Measurements from ENCODE around the gene BRSK1.
A peak's percentile ranks its signal among the peaks of the same experiment; 100 is the strongest.

Gene BRSK1

GRCh38 chr19:55347442-55348009 lies 63.7 kb downstream of the BRSK1 start:
- in situ Hi-C loops (cut with HindIII; ENCODE audit: low sequenced_read_pairs): no loop called here
- no peak for TF ChIP-seq CTCF (IDR thresholded peaks at IDR 0.05; ENCODE audit: low read depth, low read length, missing control alignments)
- no peak overlapping the region for H3K4me3 ChIP-seq (ENCODE audit: low read depth, low read length)
- no peak for DNase-seq (ENCODE audit: low read depth)

DNA sequence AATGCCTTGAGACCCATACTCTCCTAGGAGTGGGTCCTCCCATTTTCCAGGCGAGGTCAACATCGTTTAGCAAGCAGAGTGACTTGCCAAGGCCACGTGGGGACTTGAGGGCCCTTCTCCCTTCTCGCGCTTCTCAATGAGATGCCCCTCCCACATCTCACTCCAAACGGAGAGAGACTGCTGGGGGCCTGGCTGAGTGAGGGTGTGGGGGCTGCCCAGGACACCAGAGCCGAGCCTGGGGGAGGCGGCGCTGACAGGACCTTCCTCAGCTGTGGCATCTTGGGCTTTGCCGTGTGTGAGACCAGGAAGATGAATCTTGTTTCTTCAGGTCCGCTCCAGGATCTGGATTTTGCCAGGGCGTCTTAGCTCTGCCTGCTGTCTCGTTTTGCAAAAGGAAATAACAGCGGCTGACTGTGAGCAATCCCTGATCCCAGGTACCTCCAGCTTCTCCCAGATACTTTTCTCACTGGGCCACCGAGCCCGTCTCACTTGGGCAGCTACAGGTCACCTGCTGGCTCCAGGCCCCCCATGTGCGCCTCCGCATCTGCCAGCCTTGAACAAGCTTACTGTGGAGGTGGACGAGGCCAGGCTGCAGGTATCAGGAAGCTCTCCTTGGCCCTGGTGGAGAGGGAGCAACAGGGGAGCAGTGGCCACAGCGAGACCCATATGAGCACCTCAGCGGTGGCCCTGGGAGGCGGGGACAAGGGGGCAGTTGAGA lies 64.7 kb downstream of the BRSK1 start:
- DNase-seq (ENCODE audit: low read depth): no peak
- no peak for TF ChIP-seq CTCF (IDR thresholded peaks at IDR 0.05; ENCODE audit: low read depth, low read length, missing control alignments)
- in situ Hi-C loops (cut with HindIII; ENCODE audit: low sequenced_read_pairs): no loop called here
- H3K4me3 ChIP-seq (ENCODE audit: low read depth, low read length): no peak overlapping the region

DNA sequence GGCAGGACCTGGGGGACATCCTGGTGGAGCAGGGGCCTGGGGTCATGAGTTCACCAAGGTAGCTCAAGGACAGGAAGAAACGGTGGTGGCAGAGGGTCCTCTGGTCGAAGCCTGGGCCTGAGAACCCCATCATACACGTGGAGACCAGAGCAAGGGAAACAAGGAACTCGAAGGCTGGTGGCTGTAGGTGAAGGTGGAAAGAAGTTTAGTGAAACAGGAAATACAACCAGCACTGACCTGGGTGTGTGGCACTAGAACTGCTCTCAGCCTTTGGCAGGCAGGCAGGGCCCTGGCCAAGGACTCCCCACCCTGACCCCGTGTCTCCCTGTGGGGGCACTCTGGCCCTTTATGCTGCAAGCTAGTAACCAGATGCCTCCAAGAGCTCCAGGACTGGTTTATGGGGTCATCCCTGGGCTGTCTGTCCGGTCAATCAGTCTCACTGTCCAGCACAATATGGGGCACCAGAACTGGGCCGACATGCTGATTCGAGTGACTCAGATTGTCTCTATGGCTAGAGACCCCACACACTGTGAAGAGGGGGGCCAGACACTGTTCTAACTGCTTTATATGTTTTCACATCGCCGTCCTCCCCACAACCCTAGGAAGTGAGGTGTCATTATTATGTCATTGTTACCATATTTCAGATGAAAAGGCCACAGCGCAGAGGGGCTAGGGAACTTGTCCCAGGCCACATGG lies 67.0 kb downstream of the BRSK1 start:
- no peak for TF ChIP-seq CTCF (IDR thresholded peaks at IDR 0.05; ENCODE audit: low read depth, low read length, missing control alignments)
- H3K4me3 ChIP-seq (ENCODE audit: low read depth, low read length): no peak overlapping the region
- no peak for DNase-seq (ENCODE audit: low read depth)
- in situ Hi-C loops (cut with HindIII; ENCODE audit: low sequenced_read_pairs): loop anchor here (5.0 to 10.0 kb wide), 3 partner anchors 42 to 254 kb away; partner anchors contain the start of genes ZNF524 and ZNF865

DNA sequence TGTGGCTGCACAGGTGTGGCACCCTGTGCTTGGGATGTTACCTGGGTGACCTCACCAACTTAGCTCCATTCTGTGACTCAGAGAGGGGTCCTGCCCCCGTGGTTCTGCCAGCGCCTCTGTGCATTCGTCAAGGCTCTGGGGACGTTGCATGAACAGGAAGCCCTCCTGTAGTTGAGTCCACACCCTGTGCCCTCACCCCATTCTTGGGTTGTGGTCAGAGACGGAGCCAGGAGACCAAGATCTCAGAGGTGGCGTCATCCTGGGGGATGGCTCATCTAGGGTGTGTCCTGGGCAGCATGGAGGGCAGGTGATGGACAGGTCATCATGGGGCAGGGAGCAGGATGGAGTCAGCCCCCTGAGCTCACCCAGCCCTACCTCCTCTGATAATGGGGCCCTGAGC lies 68.2 kb downstream of the BRSK1 start:
- H3K4me3 ChIP-seq (ENCODE audit: low read depth, low read length): no peak overlapping the region
- TF ChIP-seq CTCF (IDR thresholded peaks at IDR 0.05; ENCODE audit: low read depth, low read length, missing control alignments): no peak
- no peak for DNase-seq (ENCODE audit: low read depth)
- in situ Hi-C loops (cut with HindIII; ENCODE audit: low sequenced_read_pairs): loop anchor here (5.0 to 10.0 kb wide), 3 partner anchors 40 to 253 kb away; partner anchors contain the start of genes ZNF524 and ZNF865

- no peak for TF ChIP-seq CTCF (IDR thresholded peaks at IDR 0.05; ENCODE audit: low read depth, low read length, missing control alignments)
- no peak for DNase-seq (ENCODE audit: low read depth)
- H3K4me3 ChIP-seq (ENCODE audit: low read depth, low read length): no peak overlapping the region
- in situ Hi-C loops (cut with HindIII; ENCODE audit: low sequenced_read_pairs): loop anchor here (5.0 to 10.0 kb wide), 3 partner anchors 40 to 252 kb away; partner anchors contain the start of genes ZNF524 and ZNF865
Measured at GRCh38 chr19:55352549-55353145, 68.8 kb downstream of the BRSK1 start.

GRCh38 chr19:55353356-55353802 lies 69.6 kb downstream of the BRSK1 start:
- no peak for TF ChIP-seq CTCF (IDR thresholded peaks at IDR 0.05; ENCODE audit: low read depth, low read length, missing control alignments)
- peak overlapping the region; percentile 43 for H3K4me3 ChIP-seq (ENCODE audit: low read depth, low read length)
- in situ Hi-C loops (cut with HindIII; ENCODE audit: low sequenced_read_pairs): loop anchor here (5.0 to 10.0 kb wide), 3 partner anchors 39 to 251 kb away; partner anchors contain the start of genes ZNF524 and ZNF865
- DNase-seq (ENCODE audit: low read depth): no peak

All from astrocyte of the cerebellum (primary cell).